Fibroblast of the aortic adventitia (primary cell): Measurements from ENCODE around the gene ZBTB17. TPM values are rescaled to one million over a fixed set of nuclear protein-coding genes. Genes with fewer than 3 reads are reported as not detected.

ENCODE experiments used
- DNase-seq: peaks from one replicate; pipeline ENCODE4 v3.0.0-alpha.2; 2010; ENCODE audit warnings: low read depth
- H3K4me3 ChIP-seq: 2 replicates; pipeline ENCODE4 v1.5.1; 2011; ENCODE audit warnings: low read depth, mild to moderate bottlenecking, control low read depth, low read length, moderate library complexity
- CTCF ChIP-seq: IDR thresholded peaks from 2 replicates; pipeline ENCODE4 v1.5.1; 2011; ENCODE audit warnings: mild to moderate bottlenecking, low read length, control low read depth, inconsistent platforms; ENCODE audit not compliant: insufficient read depth
- total RNA-seq: library from RNA; depleted of rRNA; stranded (reverse); fragments of >200 nt; gene quantifications from 2 replicates; pipeline ENCODE4 v1.2.3, GENCODE V29; 2012; ENCODE audit warnings: low replicate concordance

ZBTB17 gene
- total RNA-seq, 1 donor, result 21.7 TPM

DNA sequence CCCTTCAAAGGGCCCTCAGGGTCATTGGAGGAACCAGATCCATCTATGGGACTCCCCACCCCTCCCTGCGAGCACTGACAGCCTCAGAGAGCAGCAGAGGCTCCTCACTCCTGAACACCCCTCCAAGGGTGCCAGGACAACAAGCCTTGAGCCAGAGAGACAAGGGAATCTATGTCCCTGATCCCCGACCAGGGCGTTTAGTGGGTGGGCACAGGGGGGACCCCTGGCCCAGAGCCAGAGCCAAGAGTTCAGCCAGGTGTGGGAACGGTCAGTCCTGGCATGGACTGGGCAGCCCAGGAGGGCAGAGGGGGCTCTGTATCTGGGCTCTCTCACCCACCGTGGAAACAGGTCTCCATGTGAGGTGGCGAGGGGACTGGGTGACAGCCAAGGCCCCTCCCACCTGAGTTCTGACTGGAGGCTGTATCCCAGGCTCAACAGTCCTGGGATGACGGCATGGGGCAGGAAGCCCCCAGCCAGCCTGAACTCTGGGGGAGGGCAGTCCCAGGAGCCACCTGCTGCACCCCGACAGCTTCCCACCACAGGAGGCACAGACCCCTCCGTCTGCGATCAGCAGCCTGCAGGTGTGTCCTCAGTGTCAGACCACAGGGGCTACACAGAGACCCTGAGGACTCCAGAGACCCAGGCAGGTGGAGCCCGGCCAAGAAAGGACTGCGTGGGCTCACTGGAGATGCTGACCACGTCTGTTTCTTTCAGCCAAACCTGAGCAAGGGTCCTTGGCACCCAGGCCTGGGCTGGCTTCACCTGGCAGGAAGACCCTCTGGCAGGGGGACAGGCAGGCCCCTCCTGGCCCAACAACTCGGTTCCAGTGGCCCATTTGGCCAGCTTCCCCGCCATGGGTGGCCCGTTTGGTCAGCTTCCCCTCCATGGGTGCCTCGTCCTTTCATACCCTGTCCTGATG is 16.9 kb upstream of the ZBTB17 start:
- no peak for DNase-seq
- TF ChIP-seq CTCF, result no peak
- no peak overlapping the region for H3K4me3 ChIP-seq

GRCh38 chr1:15992187-15992553 is 16.3 kb upstream of the ZBTB17 start:
- H3K4me3 ChIP-seq, result no peak overlapping the region
- no peak for DNase-seq
- TF ChIP-seq CTCF, result no peak

GRCh38 chr1:15991427-15992186 is 15.7 kb upstream of the ZBTB17 start:
- DNase-seq, result no peak
- no peak overlapping the region for H3K4me3 ChIP-seq
- no peak for TF ChIP-seq CTCF

DNA sequence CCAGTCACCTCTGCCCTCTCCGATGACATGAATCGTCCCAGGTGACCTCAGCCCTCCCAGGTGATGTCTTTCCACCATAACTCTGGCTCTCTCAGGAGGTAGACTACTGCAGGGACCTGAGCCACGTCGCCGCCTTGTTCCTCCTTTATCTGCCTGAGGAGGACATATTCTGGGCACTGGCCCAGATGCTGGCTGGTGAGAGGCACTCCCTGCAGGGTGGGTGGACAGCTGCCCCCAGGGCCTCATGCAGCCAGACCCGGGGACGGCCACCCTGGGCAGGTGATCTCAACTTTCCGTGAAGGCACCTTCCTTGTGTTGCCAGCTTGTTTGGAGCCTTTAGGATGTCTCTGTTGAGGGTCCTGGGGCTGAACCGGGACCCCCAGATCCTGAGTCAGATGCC is 13.9 kb upstream of the ZBTB17 start:
- no peak for DNase-seq
- no peak for TF ChIP-seq CTCF
- no peak overlapping the region for H3K4me3 ChIP-seq

DNA sequence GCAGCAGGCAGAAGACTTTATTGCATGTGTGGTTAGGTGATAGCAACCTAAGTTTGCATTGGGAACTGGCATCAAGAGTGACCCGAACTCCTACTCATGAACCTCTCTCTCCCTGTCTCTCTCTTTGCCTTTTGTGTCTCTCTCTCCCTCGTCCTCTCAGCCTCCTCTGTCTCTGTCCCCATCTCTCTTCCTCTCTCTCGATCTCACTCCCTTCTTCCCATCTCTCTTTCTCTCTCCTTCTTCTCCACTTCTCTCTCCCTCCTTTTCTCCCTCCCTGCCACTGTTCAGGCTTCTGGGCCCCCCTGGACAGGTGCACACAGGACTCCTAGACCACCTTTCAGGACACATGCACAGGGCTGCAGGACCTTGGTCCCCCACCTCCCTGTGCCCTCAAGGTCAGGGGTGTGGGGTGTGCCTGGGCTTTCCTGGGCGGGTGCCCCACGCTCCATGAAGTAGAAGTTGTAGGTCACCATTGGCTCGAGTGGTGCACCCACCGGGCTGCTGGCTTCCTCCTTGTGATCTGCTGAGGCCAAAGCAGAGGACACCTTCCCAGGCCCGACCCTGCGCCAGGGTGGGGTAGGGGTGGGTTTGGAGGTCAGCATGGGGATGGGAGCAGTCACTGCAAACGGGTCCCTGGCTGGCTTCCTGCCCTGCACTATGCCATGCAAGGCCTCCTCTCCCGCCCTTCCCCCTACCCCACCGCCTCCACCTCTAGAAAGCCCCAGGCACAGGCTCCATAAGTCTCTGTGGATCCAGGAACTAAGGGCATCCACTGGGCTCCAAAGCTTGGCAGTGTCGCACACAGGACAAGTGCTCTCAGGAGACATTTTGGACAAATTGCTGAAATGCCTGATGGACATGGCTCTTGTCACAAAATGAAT is 13.2 kb upstream of the ZBTB17 start:
- no peak for TF ChIP-seq CTCF
- no peak overlapping the region for H3K4me3 ChIP-seq
- no peak for DNase-seq

DNA sequence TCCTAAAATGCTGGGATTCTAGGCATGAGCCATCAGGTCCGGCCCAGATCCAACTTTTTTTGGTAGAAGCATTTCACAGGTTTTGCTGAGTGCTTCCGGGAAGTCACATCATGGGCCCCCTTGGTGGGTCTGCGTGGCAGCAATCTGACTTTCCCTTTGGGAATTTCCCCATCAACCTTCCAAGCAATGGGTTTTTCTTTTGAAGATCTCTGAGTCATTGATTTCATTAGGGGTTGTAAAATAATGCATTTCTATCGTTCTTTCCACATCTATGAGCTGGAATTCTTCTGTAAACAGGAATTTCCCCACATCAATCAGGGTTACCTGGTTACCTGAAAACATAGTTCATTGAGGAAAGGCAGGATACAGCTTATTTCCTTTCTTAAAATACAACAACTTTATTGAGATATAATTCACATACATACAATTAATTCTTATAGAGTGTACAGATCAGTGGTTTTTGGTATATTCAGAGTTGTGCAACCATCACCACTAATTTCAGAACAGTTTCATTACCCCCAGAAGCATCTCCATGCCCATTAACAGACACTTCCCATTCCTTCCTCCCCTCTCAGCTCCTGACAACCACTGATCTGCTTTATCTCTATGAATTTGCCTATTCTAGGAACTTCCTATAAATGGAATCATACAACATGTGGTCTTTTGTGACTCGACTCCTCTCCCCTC is 9.9 kb upstream of the ZBTB17 start:
- no peak for DNase-seq
- no peak overlapping the region for H3K4me3 ChIP-seq
- no peak for TF ChIP-seq CTCF
